ENCODE measurements around the gene KLHL10. TPM values are rescaled to one million over a fixed set of nuclear protein-coding genes. Genes with fewer than 3 reads are reported as not detected.

KLHL10 gene
- polyA plus RNA-seq (2012; rRNA removed) = 0.02 and 0.03 TPM in 2 replicates
- polyA plus RNA-seq (2012; cell fraction: cytosol; rRNA removed) = 0.04 and 0.05 TPM in 2 replicates
- polyA plus RNA-seq (2012; cell fraction: nucleus; rRNA removed) = 0.30 and 0.42 TPM in 2 replicates

GRCh38 chr17:41837761-41838538, at the start of gene KLHL10:
TSS of gene KLHL10 (plus strand) at chr17:41837825. CDS start at chr17:41837933, 108 bp downstream.
- Histone ChIP-seq H3K9me3 (no peaks in the 10 kb centered on the region), H3K27ac (ENCODE audit: low read depth in 2 of 2, low read length in 1 of 2) (no peak within 1 kb of the TSS), H3K9me2 (no peaks in the 10 kb centered on the region), H3F3A (replicated peaks; ENCODE audit: insufficient read depth) (no peaks in the 10 kb centered on the region), H4K20me1 (ENCODE audit: insufficient read depth) (no peaks in the 10 kb centered on the region), H3K4me2 (peak within 1 kb of the TSS; percentile 95), H3K9ac (no peak within 1 kb of the TSS), H2AFZ (ENCODE audit: low read depth) (peak within 1 kb of the TSS; percentile 96; the same call in 1 of the 2 replicates), H3K36me3 (replicated peaks in 1 of 2; ENCODE audit: control insufficient read depth in 1 of 2, insufficient read depth in 2 of 2, low read length in 1 of 2) (peaks cover under 1 to 7% of the 10 kb centered on the region in 2 experiments), H3K27me3 (ENCODE audit: insufficient read depth) (no peaks in the 10 kb centered on the region), H3K4me3 (ENCODE audit: low read depth in 2 of 2, low read length in 1 of 2) (peak within 1 kb of the TSS in 1 of 2 experiments; percentile 91; a peak in 2 of 4 replicates), H3K79me2 (ENCODE audit: insufficient read depth) (peaks cover 20% of the 10 kb centered on the region; the same call in 1 of the 2 replicates), H3K4me1 (ENCODE audit: control insufficient read depth in 1 of 2, insufficient read depth in 2 of 2, low read depth in 1 of 2, low read length in 1 of 2) (peaks cover 0 to 8% of the 10 kb centered on the region in 2 experiments; a peak in 1 of 4 replicates)
- TF ChIP-seq SMC3 (IDR thresholded peaks at IDR 0.05; ENCODE audit: low read depth, low read length) (no peak), TAF1 (IDR thresholded peaks at IDR 0.05; ENCODE audit: borderline replicate concordance, low read depth, low read length) (no peak), RXRA (IDR thresholded peaks at IDR 0.05; ENCODE audit: borderline replicate concordance, low read depth) (no peak), TCF12 (IDR thresholded peaks at IDR 0.05) (no peak), FOXJ3 (CRISPR knock-in tag; IDR thresholded peaks at IDR 0.05) (no peak), NFIC (IDR thresholded peaks at IDR 0.05; ENCODE audit: borderline replicate concordance) (no peak), MEF2A (IDR thresholded peaks at IDR 0.05; ENCODE audit: borderline replicate concordance, low read depth) (no peak), RAD21 (IDR thresholded peaks at IDR 0.05; ENCODE audit: low read length) (no peak), ELF1 (IDR thresholded peaks at IDR 0.05) (no peak), ZBTB33 (IDR thresholded peaks at IDR 0.05; ENCODE audit: borderline replicate concordance, low read depth) (no peak), EP300 (IDR thresholded peaks at IDR 0.05; ENCODE audit: borderline replicate concordance in 1 of 2, low read depth in 1 of 2, low read length in 1 of 2) (no peak), GATA2 (CRISPR knock-in tag; IDR thresholded peaks at IDR 0.05) (no peak), USF2 (IDR thresholded peaks at IDR 0.05; ENCODE audit: borderline replicate concordance, low read depth, low read length) (no peak), PBX3 (IDR thresholded peaks at IDR 0.05) (no peak), TEAD4 (IDR thresholded peaks at IDR 0.05; ENCODE audit: borderline replicate concordance, insufficient read depth) (no peak), JUND (IDR thresholded peaks at IDR 0.05) (no peak), RFX5 (IDR thresholded peaks at IDR 0.05; ENCODE audit: low read length) (no peak), USF1 (IDR thresholded peaks at IDR 0.05; ENCODE audit: borderline replicate concordance, low read depth) (no peak)
- TF ChIP-seq, protein P1, sequence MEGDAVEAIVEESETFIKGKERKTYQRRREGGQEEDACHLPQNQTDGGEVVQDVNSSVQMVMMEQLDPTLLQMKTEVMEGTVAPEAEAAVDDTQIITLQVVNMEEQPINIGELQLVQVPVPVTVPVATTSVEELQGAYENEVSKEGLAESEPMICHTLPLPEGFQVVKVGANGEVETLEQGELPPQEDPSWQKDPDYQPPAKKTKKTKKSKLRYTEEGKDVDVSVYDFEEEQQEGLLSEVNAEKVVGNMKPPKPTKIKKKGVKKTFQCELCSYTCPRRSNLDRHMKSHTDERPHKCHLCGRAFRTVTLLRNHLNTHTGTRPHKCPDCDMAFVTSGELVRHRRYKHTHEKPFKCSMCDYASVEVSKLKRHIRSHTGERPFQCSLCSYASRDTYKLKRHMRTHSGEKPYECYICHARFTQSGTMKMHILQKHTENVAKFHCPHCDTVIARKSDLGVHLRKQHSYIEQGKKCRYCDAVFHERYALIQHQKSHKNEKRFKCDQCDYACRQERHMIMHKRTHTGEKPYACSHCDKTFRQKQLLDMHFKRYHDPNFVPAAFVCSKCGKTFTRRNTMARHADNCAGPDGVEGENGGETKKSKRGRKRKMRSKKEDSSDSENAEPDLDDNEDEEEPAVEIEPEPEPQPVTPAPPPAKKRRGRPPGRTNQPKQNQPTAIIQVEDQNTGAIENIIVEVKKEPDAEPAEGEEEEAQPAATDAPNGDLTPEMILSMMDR (IDR thresholded peaks at IDR 0.05) = no peak
- ChIA-PET POLR2A (no interaction called here), CTCF (interaction anchor here (0.9 to 1.7 kb wide), 4 partner anchors 10 to 142 kb away, joined by 3 to 5 read pairs (median 4); no protein-coding TSS in a partner anchor)
- DNase-seq = no peak
- 95% methylated on average over 9 of the region's 15 CpGs for WGBS (ENCODE audit: low lambda C conversion rate)

Data from SK-N-SH (cell line).